Activated B cell treated with CpG ODN at 0.5 μM for 24 hours (primary cell): ENCODE data around the gene MACROD2. TPM values are rescaled to one million over a fixed set of nuclear protein-coding genes. Genes with fewer than 3 reads are reported as not detected.

ENCODE experiments used
- ATAC-seq: fragments of 200-7000 bp; cut with Tn5 transposase; one replicate; pipeline ENCODE4 v1.10.0; 2021; ENCODE audit warnings: low read depth, mild to moderate bottlenecking, moderate library complexity
- CTCF ChIA-PET: fragments of 350-600 bp; sonication (Branson Sonifier 250); formaldehyde crosslinking; loops from one replicate; lab custom pipeline; 2021; ENCODE audit warnings: antibody characterized with exemption; lab: Charles Lee
- POLR2A ChIA-PET: fragments of 350-600 bp; sonication (Branson Sonifier 250); formaldehyde crosslinking; loops from one replicate; lab custom pipeline; 2021; ENCODE audit warnings: antibody characterized with exemption; lab: Charles Lee
- DNase-seq: peaks from one replicate; pipeline ENCODE4 v3.0.0; 2022
- H3K27ac Mint-ChIP-seq: one replicate; pipeline ENCODE4 v1.8.0; 2020; ENCODE audit warnings: mixed read lengths
- H3K27me3 Mint-ChIP-seq: one replicate; pipeline ENCODE4 v1.8.0; 2021; ENCODE audit warnings: mixed read lengths
- H3K36me3 Mint-ChIP-seq: one replicate; pipeline ENCODE4 v1.8.0; 2021; ENCODE audit warnings: low read depth, mixed read lengths
- H3K4me1 Mint-ChIP-seq: one replicate; pipeline ENCODE4 v1.8.0; 2021; ENCODE audit warnings: mixed read lengths
- H3K4me3 Mint-ChIP-seq: one replicate; pipeline ENCODE4 v1.8.0; 2020; ENCODE audit warnings: mild to moderate bottlenecking, mixed read lengths
- H3K9me3 Mint-ChIP-seq: one replicate; pipeline ENCODE4 v1.8.0; 2020; ENCODE audit warnings: mixed read lengths
- intact Hi-C: fragments of 100-400 bp; cut with micrococcal nuclease; formaldehyde crosslinking; loops from one replicate; pipeline ENCODE4 v1.15.1; 2024
- total RNA-seq: library from RNA; stranded (reverse); gene quantifications from 2 replicates; pipeline ENCODE4 v1.2.3, GENCODE V29; 2022
- TF ChIP-seq, protein P1 (sequence below): fragments of 200-600 bp; IDR thresholded peaks from one replicate; pipeline ENCODE4 v1.8.0; 2022; ENCODE audit warnings: antibody characterized with exemption, mild to moderate bottlenecking

The MACROD2 gene
- total RNA-seq, 1 donor from 2014 or later = 55.1 TPM

DNA sequence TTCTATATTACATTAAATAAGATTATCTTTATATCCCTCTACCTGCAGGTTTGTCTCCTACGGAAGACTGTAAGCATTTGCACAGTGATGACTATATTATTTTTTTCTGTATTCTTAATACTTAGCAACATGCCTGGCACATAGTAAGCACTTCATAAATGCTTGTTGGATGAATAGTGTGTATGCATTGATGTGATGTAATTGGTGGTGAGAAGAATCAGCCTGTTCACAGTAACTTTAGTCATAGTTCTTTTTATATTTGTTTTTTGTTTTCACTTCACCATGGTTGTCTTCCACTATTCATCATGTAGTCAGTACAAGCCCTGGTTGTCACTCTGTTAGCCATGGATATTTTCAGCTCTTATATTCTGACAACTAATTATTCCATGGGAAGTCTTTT is 526.1 kb downstream of the MACROD2 start:
- no peak for ATAC-seq
- ChIA-PET CTCF (no interaction called here), POLR2A (no interaction called here)
- Mint-ChIP-seq H3K9me3 (peaks cover 3% of the 10 kb centered on the region), H3K4me1 (no peaks in the 10 kb centered on the region), H3K4me3 (no peak overlapping the region), H3K36me3 (no peaks in the 10 kb centered on the region), H3K27me3 (no peaks in the 10 kb centered on the region), H3K27ac (no peak overlapping the region)
- DNase-seq = no peak
- intact Hi-C loops = no loop called here
- TF ChIP-seq, protein P1, sequence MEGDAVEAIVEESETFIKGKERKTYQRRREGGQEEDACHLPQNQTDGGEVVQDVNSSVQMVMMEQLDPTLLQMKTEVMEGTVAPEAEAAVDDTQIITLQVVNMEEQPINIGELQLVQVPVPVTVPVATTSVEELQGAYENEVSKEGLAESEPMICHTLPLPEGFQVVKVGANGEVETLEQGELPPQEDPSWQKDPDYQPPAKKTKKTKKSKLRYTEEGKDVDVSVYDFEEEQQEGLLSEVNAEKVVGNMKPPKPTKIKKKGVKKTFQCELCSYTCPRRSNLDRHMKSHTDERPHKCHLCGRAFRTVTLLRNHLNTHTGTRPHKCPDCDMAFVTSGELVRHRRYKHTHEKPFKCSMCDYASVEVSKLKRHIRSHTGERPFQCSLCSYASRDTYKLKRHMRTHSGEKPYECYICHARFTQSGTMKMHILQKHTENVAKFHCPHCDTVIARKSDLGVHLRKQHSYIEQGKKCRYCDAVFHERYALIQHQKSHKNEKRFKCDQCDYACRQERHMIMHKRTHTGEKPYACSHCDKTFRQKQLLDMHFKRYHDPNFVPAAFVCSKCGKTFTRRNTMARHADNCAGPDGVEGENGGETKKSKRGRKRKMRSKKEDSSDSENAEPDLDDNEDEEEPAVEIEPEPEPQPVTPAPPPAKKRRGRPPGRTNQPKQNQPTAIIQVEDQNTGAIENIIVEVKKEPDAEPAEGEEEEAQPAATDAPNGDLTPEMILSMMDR = no peak

DNA sequence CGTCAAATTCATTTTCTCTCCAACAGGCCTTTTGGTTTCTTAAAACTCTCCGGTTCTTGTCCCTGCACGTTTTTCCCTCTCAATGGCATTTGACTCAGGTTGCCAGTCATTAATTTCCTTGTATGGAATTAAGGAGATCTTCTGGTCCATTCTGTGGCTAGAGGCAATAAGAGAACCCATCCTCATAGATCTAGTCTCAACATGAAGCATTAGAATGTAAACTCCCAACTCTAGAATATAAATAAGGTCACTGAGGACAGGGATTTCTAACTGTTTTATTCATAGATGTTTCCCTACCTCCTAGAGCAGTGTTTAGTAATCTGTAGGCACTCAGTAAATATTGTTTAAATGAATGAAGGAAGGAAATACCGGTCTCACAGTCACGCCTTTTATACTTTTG is 527.3 kb downstream of the MACROD2 start:
- Mint-ChIP-seq H3K9me3 (peaks cover 3% of the 10 kb centered on the region), H3K4me3 (no peak overlapping the region), H3K36me3 (no peaks in the 10 kb centered on the region), H3K4me1 (no peaks in the 10 kb centered on the region), H3K27me3 (no peaks in the 10 kb centered on the region), H3K27ac (no peak overlapping the region)
- ChIA-PET POLR2A (no interaction called here), CTCF (no interaction called here)
- intact Hi-C loops = no loop called here
- TF ChIP-seq, protein P1 = no peak
- ATAC-seq = no peak
- no peak for DNase-seq

DNA sequence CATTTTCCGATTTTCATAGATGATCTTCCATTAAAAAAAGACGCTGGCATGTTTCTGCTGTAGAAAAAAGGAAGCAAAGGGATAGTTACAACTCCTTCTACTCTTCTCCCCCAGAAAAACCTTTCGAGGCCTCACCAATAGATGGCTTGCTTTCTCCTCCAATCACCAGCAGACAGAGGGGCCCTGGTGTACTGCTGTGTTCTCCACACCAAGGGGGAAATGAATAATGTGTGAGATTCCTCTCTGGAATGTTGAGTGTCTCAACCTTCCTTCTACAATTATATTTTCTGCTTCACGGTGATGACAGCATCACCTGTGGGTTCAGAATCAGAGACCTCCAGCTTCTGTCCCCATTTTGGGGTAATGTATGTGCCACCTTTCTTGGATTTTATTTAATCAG is 527.8 kb downstream of the MACROD2 start:
- Mint-ChIP-seq H3K4me1 (no peaks in the 10 kb centered on the region), H3K9me3 (peaks cover 3% of the 10 kb centered on the region), H3K27ac (no peak overlapping the region), H3K27me3 (no peaks in the 10 kb centered on the region), H3K36me3 (no peaks in the 10 kb centered on the region), H3K4me3 (no peak overlapping the region)
- DNase-seq = no peak
- ChIA-PET CTCF (no interaction called here), POLR2A (no interaction called here)
- intact Hi-C loops = no loop called here
- TF ChIP-seq, protein P1 = no peak
- no peak for ATAC-seq

DNA sequence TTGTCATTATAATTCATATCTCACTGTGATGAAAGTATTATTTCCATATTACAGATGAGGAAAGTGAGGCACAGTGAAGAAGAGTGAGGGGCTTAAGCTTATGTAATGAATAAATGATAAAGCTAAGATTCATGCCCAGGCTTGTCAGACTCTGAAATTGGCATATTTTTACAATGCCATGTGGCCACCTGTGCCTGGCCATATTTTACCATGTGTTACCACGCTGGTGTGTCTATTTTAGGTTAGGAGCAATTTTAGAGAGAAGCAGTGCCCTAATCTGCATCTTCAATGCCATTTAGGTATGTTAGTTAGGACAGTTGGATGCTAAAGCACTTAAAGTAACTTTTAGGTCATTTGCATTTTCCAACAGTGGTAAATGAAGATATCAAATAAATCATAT is 530.1 kb downstream of the MACROD2 start:
- no peak for ATAC-seq
- ChIA-PET POLR2A (no interaction called here), CTCF (no interaction called here)
- Mint-ChIP-seq H3K4me1 (no peaks in the 10 kb centered on the region), H3K27ac (no peak overlapping the region), H3K4me3 (no peak overlapping the region), H3K9me3 (no peaks in the 10 kb centered on the region), H3K36me3 (no peaks in the 10 kb centered on the region), H3K27me3 (peaks cover 3% of the 10 kb centered on the region)
- TF ChIP-seq, protein P1 = no peak
- intact Hi-C loops = no loop called here
- no peak for DNase-seq

DNA sequence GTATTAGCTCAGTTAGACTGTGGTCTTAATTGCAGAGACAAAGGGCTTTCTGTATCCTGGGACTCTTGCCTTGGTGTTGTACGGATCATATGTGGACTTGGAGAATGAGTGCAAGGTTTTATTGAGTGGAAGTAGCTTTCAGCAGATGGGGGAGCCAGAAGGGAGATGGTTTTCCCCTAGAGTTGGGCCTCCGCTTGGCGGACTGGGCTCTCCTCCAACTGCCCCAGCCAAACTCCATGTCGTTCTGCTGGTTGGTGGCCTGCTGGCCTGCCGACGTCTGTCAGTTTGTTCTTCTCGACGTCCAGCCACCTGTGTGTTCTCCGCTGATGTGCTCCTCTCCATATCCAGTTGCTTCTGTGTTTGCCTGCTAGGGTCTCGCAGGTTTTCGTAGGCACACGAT is 531.6 kb downstream of the MACROD2 start:
- H3K9me3 Mint-ChIP-seq = no peaks in the 10 kb centered on the region
- DNase-seq (no peak), ATAC-seq (no peak)
- H3K27ac Mint-ChIP-seq = no peak overlapping the region
- H3K4me1 Mint-ChIP-seq = no peaks in the 10 kb centered on the region
- no peaks in the 10 kb centered on the region for H3K36me3 Mint-ChIP-seq
- H3K4me3 Mint-ChIP-seq = no peak overlapping the region
- TF ChIP-seq, protein P1 = no peak
- intact Hi-C loops = no loop called here
- ChIA-PET POLR2A (no interaction called here), CTCF (no interaction called here)
- peaks cover 3% of the 10 kb centered on the region for H3K27me3 Mint-ChIP-seq
